ENCODE measurements around the gene ZNF423.
"Not testable (repeated sequence)": the region's sequence is repeated elsewhere in the genome, so short reads cannot be mapped to it uniquely, and the experiment has no call there.

ZNF423 gene

GRCh38 chr16:49855822-49856671, at the start of gene ZNF423:
Gene ZNF423, minus strand, starts transcription at chr16:49856112. Its CDS starts 338 bp downstream, at chr16:49855774.
- DNase-seq, result no peak

GRCh38 chr16:49904348-49905062, 48.6 kb upstream of the ZNF423 start:
- no peak for DNase-seq

- no peak for DNase-seq
Measured at GRCh38 chr16:49902908-49903307, 47.0 kb upstream of the ZNF423 start.

DNA sequence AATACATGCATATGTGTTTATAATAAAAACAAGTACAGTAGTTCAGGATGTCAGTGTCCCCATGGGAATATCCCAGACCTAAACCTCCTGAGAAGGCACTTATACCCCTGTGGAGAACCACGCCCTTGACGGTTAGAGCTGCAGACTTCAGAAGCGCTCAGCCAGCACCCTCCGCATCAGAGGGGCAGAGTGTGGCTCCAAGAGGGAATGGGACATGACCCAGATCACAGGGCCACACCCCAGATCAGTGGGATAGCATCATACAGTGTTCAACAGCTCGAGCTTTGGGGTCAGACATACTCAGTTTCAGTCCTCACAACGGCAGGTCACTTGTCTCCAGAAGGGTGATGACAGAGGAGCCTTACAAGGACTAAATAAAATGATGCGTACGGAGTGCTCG, 45.8 kb upstream of the ZNF423 start:
- DNase-seq, result no peak

GRCh38 chr16:49900875-49901274, 45.0 kb upstream of the ZNF423 start:
- no peak for DNase-seq

- no peak for DNase-seq
Measured at GRCh38 chr16:49899991-49900695, 44.2 kb upstream of the ZNF423 start.

- DNase-seq, result no peak
Measured at GRCh38 chr16:49896447-49896964, 40.6 kb upstream of the ZNF423 start.

DNA sequence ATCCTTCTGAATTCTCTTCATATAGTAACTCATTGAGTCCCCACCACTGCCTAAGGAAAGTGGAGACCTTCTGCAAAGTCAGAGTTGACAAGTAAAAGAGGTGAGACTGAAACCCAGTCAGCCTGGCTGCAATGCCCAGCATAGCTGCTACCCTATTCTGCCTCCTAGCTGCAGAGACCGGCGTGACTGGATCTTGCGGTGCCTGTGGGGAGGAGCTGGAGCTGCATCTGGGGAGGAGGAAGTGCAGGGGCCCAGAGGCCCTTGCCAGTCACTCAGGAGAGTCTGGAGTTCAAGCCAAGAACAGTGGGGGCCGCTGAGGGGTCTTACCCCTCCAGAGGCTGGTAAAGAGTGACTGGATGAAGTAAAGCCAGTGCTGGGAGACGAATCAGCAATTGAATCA, 35.0 kb upstream of the ZNF423 start:
- DNase-seq, result no peak

DNA sequence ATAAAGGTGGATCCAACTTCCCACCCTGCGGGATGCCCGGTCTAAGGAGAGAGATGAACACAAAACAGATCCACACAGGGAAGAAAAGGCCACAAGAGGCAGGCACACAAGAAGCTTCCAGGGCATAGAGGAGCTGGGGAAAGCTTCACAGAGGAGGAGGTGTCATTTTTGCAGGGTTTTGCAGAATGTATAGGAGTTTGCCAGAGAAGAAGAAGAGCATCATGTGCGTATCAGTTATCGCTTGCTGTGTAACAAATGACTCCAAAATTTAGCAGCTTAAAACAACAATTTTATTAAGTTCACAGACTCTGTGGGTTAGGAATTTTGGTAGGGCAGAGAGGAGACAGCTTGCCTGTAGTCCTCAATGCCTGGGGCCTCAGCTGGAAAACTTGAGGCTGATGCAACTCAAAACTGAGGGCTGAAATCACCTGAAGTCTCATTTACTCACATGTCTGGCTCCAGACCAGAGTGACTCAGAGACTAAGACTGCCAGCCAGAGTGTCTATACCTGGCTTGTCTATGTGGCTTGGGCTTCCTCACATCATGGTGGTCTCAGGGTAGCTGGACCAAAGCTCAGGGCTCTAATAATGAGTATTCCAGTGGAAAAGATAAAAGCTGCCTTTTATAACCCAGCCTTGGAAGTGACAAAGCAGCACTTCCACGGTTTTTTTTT, 33.9 kb upstream of the ZNF423 start:
- DNase-seq, result no peak

- no peak for DNase-seq
Measured at GRCh38 chr16:49886554-49887094, 30.7 kb upstream of the ZNF423 start.

DNA sequence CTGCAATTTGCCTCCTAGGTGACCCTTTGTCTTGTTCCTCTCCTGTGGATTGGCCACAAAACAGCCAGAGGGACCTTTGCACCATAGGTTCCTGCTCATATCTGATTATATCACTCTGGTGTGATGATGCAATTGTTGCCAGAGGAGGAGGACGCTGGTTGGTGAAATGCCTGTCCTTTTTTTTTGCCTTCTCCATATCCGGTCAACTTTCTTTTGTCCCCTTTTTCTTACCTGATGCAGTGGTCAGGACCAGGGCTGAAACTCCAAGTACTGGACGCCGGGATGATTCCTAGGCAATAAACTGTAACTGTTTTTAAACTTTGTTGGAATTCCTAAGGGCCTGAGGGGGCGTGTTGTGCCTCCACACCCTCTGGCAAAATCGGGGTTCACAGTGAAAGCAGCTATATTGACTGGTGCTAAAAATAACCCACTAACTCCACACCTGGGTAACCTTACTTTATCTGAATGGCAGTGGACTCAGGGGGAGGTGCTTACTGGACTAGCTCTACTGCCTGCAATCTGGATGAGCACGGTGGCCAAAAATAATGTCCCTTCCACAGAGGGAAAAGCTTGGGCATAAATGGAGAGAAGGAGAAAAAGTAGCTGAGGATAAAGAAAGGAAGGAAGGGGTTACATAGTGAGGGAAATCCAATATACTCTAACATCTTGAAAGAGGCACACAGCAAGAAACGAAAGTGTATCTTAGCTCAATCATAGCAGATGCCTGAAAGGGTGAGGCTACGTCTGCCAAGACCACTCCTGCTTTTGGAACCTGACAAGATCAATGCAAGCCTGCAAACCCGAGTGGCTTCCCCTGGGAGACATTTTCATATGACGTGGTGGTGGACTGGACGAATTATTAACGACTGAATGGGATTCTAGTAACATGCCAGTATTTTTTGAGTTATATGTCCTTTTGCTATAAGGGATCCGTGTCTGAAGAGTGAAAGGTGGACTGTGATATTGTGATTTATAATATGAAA, 28.4 kb upstream of the ZNF423 start:
- no peak for DNase-seq

- no peak for DNase-seq
Measured at GRCh38 chr16:49883076-49884014, 27.4 kb upstream of the ZNF423 start.

GRCh38 chr16:49881890-49882289, 26.0 kb upstream of the ZNF423 start:
- no peak for DNase-seq

DNA sequence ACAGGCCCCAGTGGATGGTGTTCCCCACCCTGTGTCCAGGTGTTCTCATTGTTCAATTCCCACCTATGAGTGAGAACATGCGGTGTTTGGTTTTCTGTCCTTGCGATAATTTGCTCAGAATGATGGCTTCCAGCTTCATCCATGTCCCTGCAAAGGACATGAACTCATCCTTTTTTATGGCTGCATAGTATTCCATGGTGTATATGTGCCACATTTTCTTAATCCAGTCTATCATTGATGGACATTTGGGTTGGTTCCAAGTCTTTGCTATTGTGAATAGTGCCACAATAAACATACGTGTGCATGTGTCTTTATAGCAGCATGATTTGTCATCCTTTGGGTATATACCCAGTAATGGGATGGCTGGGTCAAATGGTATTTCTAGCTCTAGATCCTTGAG, 22.6 kb upstream of the ZNF423 start:
- not testable (repeated sequence) for DNase-seq

DNA sequence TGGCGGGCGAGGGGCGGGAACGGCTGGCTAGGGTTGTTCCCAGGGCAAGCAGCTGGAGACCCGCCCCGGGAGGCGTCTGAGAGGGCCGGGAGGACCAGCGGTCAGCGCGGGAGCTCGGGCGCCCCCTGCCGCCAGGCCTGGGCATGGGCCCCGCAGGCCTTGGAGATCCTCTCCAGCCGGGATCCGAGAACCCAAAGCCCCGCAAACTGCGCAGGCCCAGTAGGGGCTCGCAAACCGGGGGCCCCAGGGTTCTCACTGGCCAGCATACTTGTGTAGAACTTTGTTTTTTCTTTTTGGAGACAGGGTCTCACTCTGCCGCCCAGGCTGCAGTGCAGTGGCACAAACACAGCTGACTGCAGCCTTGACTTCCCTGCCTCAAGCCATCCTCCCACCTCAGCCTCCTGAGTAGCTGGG, 20.8 kb upstream of the ZNF423 start:
- DNase-seq, result no peak

DNA sequence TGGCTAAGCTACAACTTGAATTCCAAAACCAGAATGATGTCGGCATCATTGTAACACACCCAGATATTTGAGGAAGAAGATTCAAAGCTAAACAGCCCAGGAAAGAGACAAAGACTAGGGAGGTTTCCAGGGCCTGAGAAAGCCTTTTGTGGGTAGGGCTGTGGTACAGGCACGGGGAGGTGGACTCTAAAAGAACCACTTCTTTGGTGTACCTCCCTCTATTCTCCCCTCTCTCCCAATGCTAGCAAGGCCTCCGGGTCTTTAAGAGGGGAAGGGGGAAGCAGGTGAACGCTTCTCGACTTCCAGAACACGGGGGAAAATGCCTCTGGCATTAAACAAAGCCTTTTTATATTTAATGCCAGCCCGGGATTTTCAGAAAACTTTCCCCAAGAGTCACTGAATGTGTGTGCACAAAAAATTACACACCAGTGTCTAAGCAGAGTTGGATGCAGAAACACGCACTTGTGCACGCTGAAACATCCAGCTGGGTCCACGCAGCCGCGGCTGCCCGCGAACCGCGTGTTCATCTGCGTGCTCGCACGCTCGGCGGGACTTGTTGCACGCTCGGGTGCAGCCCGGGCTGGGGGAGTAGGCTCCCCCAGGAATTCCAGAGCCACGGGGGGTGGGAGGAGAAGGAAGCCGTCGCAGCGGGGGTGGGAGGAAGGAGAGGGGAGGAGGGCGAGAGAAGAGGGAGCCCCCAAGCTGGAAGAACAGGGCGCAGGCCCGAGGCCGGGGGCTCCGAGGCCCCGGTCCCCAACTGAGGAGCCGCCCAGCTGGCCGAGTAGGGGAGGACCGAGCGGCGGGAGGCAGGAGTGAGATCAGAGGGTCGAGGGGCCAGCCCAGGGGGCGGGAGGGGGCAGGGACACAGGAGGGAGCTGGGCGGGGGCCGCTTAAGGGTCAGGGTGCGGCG, 20.1 kb upstream of the ZNF423 start:
- DNase-seq, result no peak

GRCh38 chr16:49874613-49875237, 18.8 kb upstream of the ZNF423 start:
- no peak for DNase-seq

DNA sequence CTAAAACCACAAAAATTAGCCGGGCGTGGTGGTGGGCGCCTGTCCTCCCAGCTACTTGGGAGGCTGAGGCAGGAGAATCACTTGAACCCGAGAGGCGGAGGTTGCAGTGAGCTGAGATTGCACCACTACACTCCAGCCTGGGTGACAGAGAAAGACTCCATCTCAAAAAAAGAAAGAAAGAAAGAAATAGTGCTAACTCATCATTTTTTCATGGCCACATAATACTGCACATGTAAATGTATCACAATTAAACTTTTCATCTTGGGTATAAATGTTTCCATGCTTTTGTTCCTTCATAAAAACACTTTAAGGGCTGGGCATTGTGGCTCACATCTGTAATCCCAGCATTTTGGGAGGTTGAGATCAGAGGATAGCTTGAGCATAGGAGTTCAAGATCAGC, 15.9 kb upstream of the ZNF423 start:
- not testable (repeated sequence) for DNase-seq

Measured in NCI-H1436 (cell line).